CD4-positive, alpha-beta T cell treated with Interferon alpha-2 for 1 hour (primary cell): ENCODE results near the gene TUBG2.

ENCODE experiments used
- DNase-seq, 2 donors: peaks; one replicate each; pipeline ENCODE4 v3.0.0-alpha.2; 2020 to 2022

Gene TUBG2

GRCh38 chr17:42700586-42701289, 41.7 kb downstream of the TUBG2 start:
- DNase-seq: no peak

- no peak for DNase-seq
Observed at GRCh38 chr17:42702446-42702845, 43.4 kb downstream of the TUBG2 start.

- no peak for DNase-seq
Observed at GRCh38 chr17:42704490-42704836, 45.4 kb downstream of the TUBG2 start.

- DNase-seq: no peak
Observed at GRCh38 chr17:42704837-42705494, 45.9 kb downstream of the TUBG2 start.

- DNase-seq: peak; percentile 5 to 65
Observed at GRCh38 chr17:42706732-42707131, 47.6 kb downstream of the TUBG2 start.

GRCh38 chr17:42708588-42708987, 49.5 kb downstream of the TUBG2 start:
- DNase-seq: no peak

- DNase-seq: no peak
Observed at GRCh38 chr17:42709561-42709960, 50.5 kb downstream of the TUBG2 start.
